ENCODE data around the gene SGIP1. TPM values are rescaled to one million over a fixed set of nuclear protein-coding genes. Genes with fewer than 3 reads are reported as not detected.

The SGIP1 gene
- total and polyA plus RNA-seq, 2 donors (not counting 3 experiments of a cell fraction or from before 2014, with no cell fraction given), result 30.9 to 68.9 TPM

GRCh38 chr1:66489151-66489550 lies 44.8 kb upstream of the SGIP1 start:
- Histone ChIP-seq H3K36me3 (ENCODE audit: control insufficient read depth in 2 of 2, extremely low read depth in 1 of 2, insufficient read depth in 2 of 2, low read length in 2 of 2) (no peaks in the 10 kb centered on the region), H2AFZ (ENCODE audit: low read depth, low read length) (no peak overlapping the region), H3K9me1 (replicated peaks; ENCODE audit: control insufficient read depth, extremely low read depth, insufficient read depth, low read length) (no peaks in the 10 kb centered on the region), H3K4me2 (ENCODE audit: insufficient read depth, low read length) (peak overlapping the region; percentile 46), H4K20me1 (replicated peaks; ENCODE audit: control insufficient read depth, extremely low read depth, insufficient read depth, low read length) (no peaks in the 10 kb centered on the region), H3K9me3 (replicated peaks; ENCODE audit: control insufficient read depth, insufficient read depth, low read length) (no peaks in the 10 kb centered on the region), H3K79me2 (ENCODE audit: control insufficient read depth, insufficient read depth, low read length) (no peaks in the 10 kb centered on the region), H3K27me3 (ENCODE audit: control insufficient read depth in 2 of 2, insufficient read depth in 2 of 2, low read length in 2 of 2) (no peaks in the 10 kb centered on the region), H3K9ac (replicated peaks; ENCODE audit: extremely low read depth, insufficient read depth, low read length) (no peak overlapping the region), H3K4me1 (ENCODE audit: control insufficient read depth, extremely low read depth, insufficient read depth, low read length) (peaks cover 15% of the 10 kb centered on the region), H3K4me3 (replicated peaks in 1 of 3; ENCODE audit: insufficient read depth in 1 of 3, low read depth in 1 of 3, low read length in 3 of 3) (no peak overlapping the region), H3K27ac (ENCODE audit: insufficient read depth, low read depth, low read length) (peak overlapping the region; percentile 5)
- TF ChIP-seq MYC (IDR thresholded peaks at IDR 0.05; ENCODE audit: low read depth, low read length) (no peak), CTCF (IDR thresholded peaks at IDR 0.05; ENCODE audit: extremely low read depth in 1 of 2, insufficient read depth in 1 of 2, low read depth in 1 of 2, low read length in 2 of 2) (no peak), JUN (IDR thresholded peaks at IDR 0.05; ENCODE audit: borderline replicate concordance, insufficient read depth, insufficient read length, low read depth) (no peak), MAX (IDR thresholded peaks at IDR 0.05; ENCODE audit: insufficient read depth, insufficient read length) (no peak), POLR2A (IDR thresholded peaks at IDR 0.05; ENCODE audit: low read depth, low read length) (no peak), FOS (IDR thresholded peaks at IDR 0.05; ENCODE audit: borderline replicate concordance, insufficient read depth, low read length) (peak; percentile 64), EZH2 (IDR thresholded peaks at IDR 0.05; ENCODE audit: borderline replicate concordance, low read depth, low read length, severe bottlenecking) (no peak)
- DNase-seq (ENCODE audit: low read depth, low spot score) (peak; percentile 52), FAIRE-seq (peak; percentile 35)
- ChIA-PET POLR2A (no interaction called here), CTCF (interaction anchor here (0.7 to 1.0 kb wide), 5 partner anchors 15 to 237 kb away, joined by 3 to 6 read pairs (median 3); no protein-coding TSS in a partner anchor)
- no TSS peak for BruUV-seq (replicated peaks)
- intact Hi-C loops (cut with micrococcal nuclease), result no loop called here
- dilution Hi-C loops (cut with MboI; ENCODE audit: extremely low pct_ligation_motif_present, low sequenced_read_pairs), result no loop called here
